Measurements from ENCODE around the gene PLAAT1.

DNA sequence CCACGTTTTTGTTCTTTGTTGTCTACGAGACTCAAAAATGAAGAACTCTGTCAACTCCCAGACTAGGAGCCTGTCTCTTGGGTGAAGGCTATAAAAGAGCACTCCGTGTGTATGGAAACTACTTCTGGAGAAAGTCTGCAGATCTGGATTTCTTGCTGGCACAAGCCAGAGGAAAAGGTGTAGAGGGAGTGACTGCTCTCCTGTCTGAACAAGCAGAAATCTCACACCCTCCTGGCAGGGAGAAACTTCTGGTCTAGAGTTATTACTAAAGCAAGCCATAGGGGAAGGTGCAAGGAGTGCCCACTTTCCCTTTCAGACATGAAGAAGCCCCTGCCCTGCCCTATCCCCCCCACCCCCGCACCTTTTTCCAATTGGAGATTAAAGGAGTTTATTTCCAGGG is 9.5 kb downstream of the PLAAT1 start:
- TF ChIP-seq SUZ12 (IDR thresholded peaks at IDR 0.05; ENCODE audit: extremely low read depth, insufficient read depth, insufficient read length) (no peak), YY1 (IDR thresholded peaks at IDR 0.05; ENCODE audit: insufficient read depth, insufficient read length) (no peak)

Measured in NT2/D1 (cell line).